Panc1 (cell line): Measurements from ENCODE around the gene CES2. TPM values are rescaled to one million over a fixed set of nuclear protein-coding genes. Genes with fewer than 3 reads are reported as not detected.

Source experiments
- ATAC-seq: fragments of 200-7000 bp; cut with Tn5 transposase; 2 replicates; pipeline ENCODE4 v1.9.1; 2020; ENCODE audit warnings: mild to moderate bottlenecking, moderate library complexity
- BruUV-seq: library from RNA; stranded (reverse); fragments of 400-500 nt; replicated peaks from 2 replicates; lab custom pipeline; 2021; lab: Mats Ljungman, UMichigan
- CTCF ChIA-PET: fragments of 300-600 bp; sonication (Branson Sonifier 250); formaldehyde crosslinking; loops from one replicate; lab custom pipeline; 2022; ENCODE audit warnings: antibody characterized with exemption; lab: Charles Lee
- POLR2A ChIA-PET: fragments of 300-600 bp; sonication (Branson Sonifier 250); formaldehyde crosslinking; loops from one replicate; lab custom pipeline; 2022; ENCODE audit warnings: antibody characterized with exemption; lab: Charles Lee
- DNase-seq: peaks from one replicate; pipeline ENCODE4 v3.0.0-alpha.2; 2010; ENCODE audit warnings: low read depth, low spot score
- H3K27ac ChIP-seq: 2 replicates; pipeline ENCODE4 v1.5.1; 2011; ENCODE audit warnings: mild to moderate bottlenecking, low read length, inconsistent platforms
- H3K27me3 ChIP-seq: fragments of 200-500 bp; sonication (Bioruptor generic); 2 replicates; pipeline ENCODE4 v1.6.0; 2014; ENCODE audit warnings: low read length, inconsistent platforms; ENCODE audit not compliant: control insufficient read depth, insufficient read depth
- H3K36me3 ChIP-seq: fragments of 200-500 bp; sonication (Bioruptor generic); 2 replicates; pipeline ENCODE4 v1.5.1; 2014; ENCODE audit warnings: inconsistent platforms, mild to moderate bottlenecking, low read length, moderate library complexity; ENCODE audit not compliant: control insufficient read depth, insufficient read depth
- H3K4me1 ChIP-seq: 2 replicates; pipeline ENCODE4 v1.5.1; 2011; ENCODE audit warnings: inconsistent platforms, mild to moderate bottlenecking, low read length, moderate library complexity; ENCODE audit not compliant: control insufficient read depth, insufficient read depth
- H3K4me3 ChIP-seq, 2 experiments: 2 replicates each; pipeline ENCODE4 v1.5.1; 2011 to 2012; ENCODE audit warnings: low read depth in 2 of 2, low read length in 2 of 2, mild to moderate bottlenecking in 2 of 2, inconsistent platforms in 1 of 2, moderate library complexity in 1 of 2
- H3K9me3 ChIP-seq: fragments of 200-500 bp; sonication (Bioruptor generic); 2 replicates; pipeline ENCODE4 v1.5.1; 2014; ENCODE audit warnings: low read depth, mild to moderate bottlenecking, inconsistent platforms, low read length, moderate library complexity; ENCODE audit not compliant: control insufficient read depth, insufficient read depth
- POLR2AphosphoS5 ChIP-seq: IDR thresholded peaks from 2 replicates; pipeline ENCODE4 v1.6.1; 2012; ENCODE audit warnings: mild to moderate bottlenecking, low read depth, low read length, moderate library complexity
- SIN3A ChIP-seq: IDR thresholded peaks from 2 replicates; pipeline ENCODE4 v1.6.1; 2012; ENCODE audit warnings: low read depth, mild to moderate bottlenecking, low read length, moderate library complexity, borderline replicate concordance; ENCODE audit not compliant: insufficient read depth
- TCF7L2 ChIP-seq: IDR thresholded peaks from 2 replicates; pipeline ENCODE4 v1.6.1; 2011; ENCODE audit warnings: mild to moderate bottlenecking, low read depth, low read length, inconsistent platforms
- in situ Hi-C: cut with HindIII; loops from 2 replicates; pipeline ENCODE4 v1.10.0; 2016; ENCODE audit warnings: low sequenced_read_pairs, low pct_unique_long_range_greater_than_20kb
- intact Hi-C: fragments of 100-400 bp; cut with micrococcal nuclease; formaldehyde crosslinking; loops from one replicate; pipeline ENCODE4 v1.10.0; 2022; ENCODE audit not compliant: unreplicated experiment
- total RNA-seq: library from RNA; stranded (reverse); gene quantifications from one replicate; pipeline ENCODE4 v1.2.1, GENCODE V29; 2021; ENCODE audit not compliant: unreplicated experiment
- TF ChIP-seq, protein P1 (sequence below): fragments of 450-650 bp; IDR thresholded peaks from 2 replicates; pipeline ENCODE4 v1.5.1; 2017; ENCODE audit warnings: mild to moderate bottlenecking
- TF ChIP-seq, protein P2 (sequence below), 2 experiments: IDR thresholded peaks; 2 replicates each; pipeline ENCODE4 v1.6.1; 2011 to 2012; ENCODE audit warnings: low read depth in 2 of 2, control low read depth in 1 of 2, low read length in 1 of 2, mild to moderate bottlenecking in 1 of 2, moderate library complexity in 1 of 2; ENCODE audit not compliant: insufficient read depth in 1 of 2

Gene CES2
- total RNA-seq, 1 experiment from 2014 or later, result 26.3 TPM

DNA sequence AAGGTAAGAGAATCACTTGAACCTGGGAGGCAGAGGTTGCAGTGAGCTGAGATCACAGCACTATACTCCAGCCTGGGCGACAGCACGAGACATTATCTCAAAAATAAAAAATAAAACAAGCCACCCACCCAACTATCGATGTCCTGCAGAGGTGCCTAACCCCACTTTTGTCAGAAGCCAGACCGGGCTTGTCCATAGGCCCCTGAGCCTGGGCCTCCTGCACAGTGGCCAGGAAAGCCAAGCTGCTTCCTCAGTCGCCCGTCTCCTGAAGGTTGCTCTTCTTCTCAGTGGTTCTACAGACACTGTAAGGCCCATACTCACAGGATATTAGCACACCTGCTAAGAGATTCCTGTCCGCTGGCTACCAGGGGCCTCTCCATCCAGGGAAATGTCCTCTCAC is 11.2 kb downstream of the CES2 start:
- POLR2A ChIA-PET, result no interaction called here
- no peak overlapping the region for H3K4me3 ChIP-seq
- H3K9me3 ChIP-seq, result no peaks in the 10 kb centered on the region
- H3K4me1 ChIP-seq, result no peaks in the 10 kb centered on the region
- DNase-seq (no peak), ATAC-seq (peak; percentile 29; the same call in 1 of the 2 replicates)
- TF ChIP-seq, protein P1, sequence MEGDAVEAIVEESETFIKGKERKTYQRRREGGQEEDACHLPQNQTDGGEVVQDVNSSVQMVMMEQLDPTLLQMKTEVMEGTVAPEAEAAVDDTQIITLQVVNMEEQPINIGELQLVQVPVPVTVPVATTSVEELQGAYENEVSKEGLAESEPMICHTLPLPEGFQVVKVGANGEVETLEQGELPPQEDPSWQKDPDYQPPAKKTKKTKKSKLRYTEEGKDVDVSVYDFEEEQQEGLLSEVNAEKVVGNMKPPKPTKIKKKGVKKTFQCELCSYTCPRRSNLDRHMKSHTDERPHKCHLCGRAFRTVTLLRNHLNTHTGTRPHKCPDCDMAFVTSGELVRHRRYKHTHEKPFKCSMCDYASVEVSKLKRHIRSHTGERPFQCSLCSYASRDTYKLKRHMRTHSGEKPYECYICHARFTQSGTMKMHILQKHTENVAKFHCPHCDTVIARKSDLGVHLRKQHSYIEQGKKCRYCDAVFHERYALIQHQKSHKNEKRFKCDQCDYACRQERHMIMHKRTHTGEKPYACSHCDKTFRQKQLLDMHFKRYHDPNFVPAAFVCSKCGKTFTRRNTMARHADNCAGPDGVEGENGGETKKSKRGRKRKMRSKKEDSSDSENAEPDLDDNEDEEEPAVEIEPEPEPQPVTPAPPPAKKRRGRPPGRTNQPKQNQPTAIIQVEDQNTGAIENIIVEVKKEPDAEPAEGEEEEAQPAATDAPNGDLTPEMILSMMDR, result no peak
- TF ChIP-seq POLR2AphosphoS5 (no peak), SIN3A (no peak), TCF7L2 (no peak)
- TF ChIP-seq, protein P2, sequence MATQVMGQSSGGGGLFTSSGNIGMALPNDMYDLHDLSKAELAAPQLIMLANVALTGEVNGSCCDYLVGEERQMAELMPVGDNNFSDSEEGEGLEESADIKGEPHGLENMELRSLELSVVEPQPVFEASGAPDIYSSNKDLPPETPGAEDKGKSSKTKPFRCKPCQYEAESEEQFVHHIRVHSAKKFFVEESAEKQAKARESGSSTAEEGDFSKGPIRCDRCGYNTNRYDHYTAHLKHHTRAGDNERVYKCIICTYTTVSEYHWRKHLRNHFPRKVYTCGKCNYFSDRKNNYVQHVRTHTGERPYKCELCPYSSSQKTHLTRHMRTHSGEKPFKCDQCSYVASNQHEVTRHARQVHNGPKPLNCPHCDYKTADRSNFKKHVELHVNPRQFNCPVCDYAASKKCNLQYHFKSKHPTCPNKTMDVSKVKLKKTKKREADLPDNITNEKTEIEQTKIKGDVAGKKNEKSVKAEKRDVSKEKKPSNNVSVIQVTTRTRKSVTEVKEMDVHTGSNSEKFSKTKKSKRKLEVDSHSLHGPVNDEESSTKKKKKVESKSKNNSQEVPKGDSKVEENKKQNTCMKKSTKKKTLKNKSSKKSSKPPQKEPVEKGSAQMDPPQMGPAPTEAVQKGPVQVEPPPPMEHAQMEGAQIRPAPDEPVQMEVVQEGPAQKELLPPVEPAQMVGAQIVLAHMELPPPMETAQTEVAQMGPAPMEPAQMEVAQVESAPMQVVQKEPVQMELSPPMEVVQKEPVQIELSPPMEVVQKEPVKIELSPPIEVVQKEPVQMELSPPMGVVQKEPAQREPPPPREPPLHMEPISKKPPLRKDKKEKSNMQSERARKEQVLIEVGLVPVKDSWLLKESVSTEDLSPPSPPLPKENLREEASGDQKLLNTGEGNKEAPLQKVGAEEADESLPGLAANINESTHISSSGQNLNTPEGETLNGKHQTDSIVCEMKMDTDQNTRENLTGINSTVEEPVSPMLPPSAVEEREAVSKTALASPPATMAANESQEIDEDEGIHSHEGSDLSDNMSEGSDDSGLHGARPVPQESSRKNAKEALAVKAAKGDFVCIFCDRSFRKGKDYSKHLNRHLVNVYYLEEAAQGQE (IDR thresholded peaks at IDR 0.05; ENCODE audit: insufficient read depth in 1 of 2, low read depth in 2 of 2, low read length in 1 of 2), result no peak
- H3K27me3 ChIP-seq, result no peaks in the 10 kb centered on the region
- CTCF ChIA-PET, result interaction anchor here (0.7 kb wide), 1 partner anchor 18 kb away, joined by 5 read pairs; no protein-coding TSS in a partner anchor
- in situ Hi-C loops (no loop called here), intact Hi-C loops (loop anchor here (5.0 kb wide), 1 partner anchor 49 kb away; no protein-coding TSS in a partner anchor)
- no TSS peak for BruUV-seq
- H3K36me3 ChIP-seq, result no peaks in the 10 kb centered on the region
- no peak overlapping the region for H3K27ac ChIP-seq

DNA sequence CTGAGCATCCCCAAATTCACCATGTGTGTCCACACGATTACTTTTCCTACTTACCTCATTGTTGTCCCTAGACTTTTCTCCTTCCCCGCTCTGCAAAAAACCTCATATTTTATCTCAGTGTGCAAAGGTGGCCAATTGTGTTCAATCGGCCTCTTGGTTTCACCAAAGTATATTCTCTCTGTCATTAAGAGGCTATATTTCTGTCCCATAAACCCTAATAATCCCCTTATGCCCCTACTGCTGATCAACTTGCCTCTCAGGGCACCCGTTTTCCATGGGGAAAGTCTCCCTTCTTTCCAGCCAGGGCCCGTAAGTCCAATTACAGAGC is 11.6 kb downstream of the CES2 start:
- DNase-seq, result no peak
- Histone ChIP-seq H3K9me3 (no peaks in the 10 kb centered on the region), H3K4me3 (no peak overlapping the region), H3K27me3 (no peaks in the 10 kb centered on the region), H3K27ac (no peak overlapping the region), H3K4me1 (no peaks in the 10 kb centered on the region), H3K36me3 (no peaks in the 10 kb centered on the region)
- ATAC-seq, result no peak
- in situ Hi-C loops, result no loop called here
- CTCF ChIA-PET, result no interaction called here
- POLR2A ChIA-PET, result no interaction called here
- no TSS peak for BruUV-seq
- intact Hi-C loops, result loop anchor here (5.0 kb wide), 1 partner anchor 50 kb away; no protein-coding TSS in a partner anchor
- TF ChIP-seq POLR2AphosphoS5, result no peak

DNA sequence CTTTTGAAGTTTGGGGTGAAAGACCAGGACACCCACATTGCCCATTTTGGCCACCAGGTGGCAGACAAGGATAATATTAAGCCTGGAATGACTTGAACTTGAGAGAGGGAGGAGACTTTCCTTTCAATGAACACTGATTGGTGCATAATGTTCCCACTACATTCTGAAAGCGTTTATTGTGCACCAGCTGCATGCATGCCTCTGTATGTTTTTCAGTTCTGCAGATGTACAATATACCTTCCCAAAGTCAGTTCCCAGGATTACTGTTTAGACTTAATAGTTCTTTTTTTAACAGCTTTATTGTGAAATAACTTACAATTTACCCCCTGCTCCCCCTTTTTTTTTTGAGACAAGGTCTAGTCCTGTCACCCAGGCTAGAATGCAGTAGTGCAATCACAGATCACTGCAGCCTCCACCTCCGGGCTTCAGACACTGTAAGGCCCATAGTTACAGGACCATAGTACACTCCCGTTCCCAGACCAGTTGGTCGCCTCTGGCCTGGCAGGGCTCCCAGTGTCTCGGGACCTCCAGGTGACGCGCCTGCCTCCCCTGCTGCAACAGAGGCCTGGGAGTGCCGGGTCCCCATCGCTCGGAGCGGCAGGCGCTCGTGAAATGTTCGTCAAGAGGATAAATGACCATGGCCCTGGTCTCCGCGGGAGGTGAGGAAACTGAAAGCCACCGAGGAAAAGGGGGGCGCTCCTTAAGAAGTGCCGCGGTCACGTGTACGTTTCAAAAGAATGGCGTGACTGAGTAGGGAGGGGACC is 12.2 kb downstream of the CES2 start:
- in situ Hi-C loops (no loop called here), intact Hi-C loops (loop anchor here (5.0 kb wide), 1 partner anchor 50 kb away; no protein-coding TSS in a partner anchor)
- DNase-seq (peak; percentile 69), ATAC-seq (peak; percentile 87)
- H3K4me3 ChIP-seq, result peak overlapping the region; percentile 39 to 57
- POLR2A ChIA-PET, result interaction anchor here (0.6 kb wide), 1 partner anchor 11 kb away, joined by 5 read pairs; no protein-coding TSS in a partner anchor
- BruUV-seq, result no TSS peak
- no peaks in the 10 kb centered on the region for H3K9me3 ChIP-seq
- H3K4me1 ChIP-seq, result no peaks in the 10 kb centered on the region
- no peaks in the 10 kb centered on the region for H3K27me3 ChIP-seq
- H3K27ac ChIP-seq, result no peak overlapping the region
- TF ChIP-seq, protein P2 (IDR thresholded peaks at IDR 0.05; ENCODE audit: insufficient read depth in 1 of 2, low read depth in 2 of 2, low read length in 1 of 2), result no peak
- TF ChIP-seq, protein P1, result peak; percentile 84
- H3K36me3 ChIP-seq, result no peaks in the 10 kb centered on the region
- CTCF ChIA-PET, result no interaction called here
